Kidney epithelial cell (primary cell): Measurements from ENCODE around the gene RAB7A. TPM values are rescaled to one million over a fixed set of nuclear protein-coding genes. Genes with fewer than 3 reads are reported as not detected.

Experiments used
- DNase-seq: peaks from one replicate; pipeline ENCODE4 v3.0.0-alpha.2; 2010; ENCODE audit warnings: low read depth
- H3K27me3 ChIP-seq: 2 replicates; pipeline ENCODE4 v1.6.0; 2011; ENCODE audit warnings: low read length; ENCODE audit not compliant: control insufficient read depth, insufficient read depth
- H3K36me3 ChIP-seq: 2 replicates; pipeline ENCODE4 v1.5.1; 2011; ENCODE audit warnings: low read length; ENCODE audit not compliant: control insufficient read depth, insufficient read depth
- H3K4me3 ChIP-seq: 2 replicates; pipeline ENCODE4 v1.5.1; 2011; ENCODE audit warnings: low read depth, mild to moderate bottlenecking, control low read depth, low read length
- total RNA-seq: library from RNA; depleted of rRNA; stranded (reverse); fragments of >200 nt; gene quantifications from 2 replicates; pipeline ENCODE4 v1.2.3, GENCODE V29; 2015
- TF ChIP-seq, protein P1 (sequence below): IDR thresholded peaks from 2 replicates; pipeline ENCODE4 v1.5.1; 2011; ENCODE audit warnings: mild to moderate bottlenecking, moderate library complexity, low read length, control low read depth, inconsistent platforms; ENCODE audit not compliant: insufficient read depth, poor library complexity, severe bottlenecking

The RAB7A gene
- total RNA-seq, 1 donor from 2014 or later, result 114 TPM

GRCh38 chr3:128855569-128855968, 129.6 kb downstream of the RAB7A start:
- no peak overlapping the region for H3K4me3 ChIP-seq
- H3K27me3 ChIP-seq, result no peaks in the 10 kb centered on the region
- DNase-seq, result no peak
- H3K36me3 ChIP-seq, result no peaks in the 10 kb centered on the region
- TF ChIP-seq, protein P1, sequence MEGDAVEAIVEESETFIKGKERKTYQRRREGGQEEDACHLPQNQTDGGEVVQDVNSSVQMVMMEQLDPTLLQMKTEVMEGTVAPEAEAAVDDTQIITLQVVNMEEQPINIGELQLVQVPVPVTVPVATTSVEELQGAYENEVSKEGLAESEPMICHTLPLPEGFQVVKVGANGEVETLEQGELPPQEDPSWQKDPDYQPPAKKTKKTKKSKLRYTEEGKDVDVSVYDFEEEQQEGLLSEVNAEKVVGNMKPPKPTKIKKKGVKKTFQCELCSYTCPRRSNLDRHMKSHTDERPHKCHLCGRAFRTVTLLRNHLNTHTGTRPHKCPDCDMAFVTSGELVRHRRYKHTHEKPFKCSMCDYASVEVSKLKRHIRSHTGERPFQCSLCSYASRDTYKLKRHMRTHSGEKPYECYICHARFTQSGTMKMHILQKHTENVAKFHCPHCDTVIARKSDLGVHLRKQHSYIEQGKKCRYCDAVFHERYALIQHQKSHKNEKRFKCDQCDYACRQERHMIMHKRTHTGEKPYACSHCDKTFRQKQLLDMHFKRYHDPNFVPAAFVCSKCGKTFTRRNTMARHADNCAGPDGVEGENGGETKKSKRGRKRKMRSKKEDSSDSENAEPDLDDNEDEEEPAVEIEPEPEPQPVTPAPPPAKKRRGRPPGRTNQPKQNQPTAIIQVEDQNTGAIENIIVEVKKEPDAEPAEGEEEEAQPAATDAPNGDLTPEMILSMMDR, result no peak

GRCh38 chr3:128858167-128858566, 132.2 kb downstream of the RAB7A start:
- DNase-seq, result no peak
- Histone ChIP-seq H3K4me3 (no peak overlapping the region), H3K36me3 (no peaks in the 10 kb centered on the region), H3K27me3 (no peaks in the 10 kb centered on the region)
- TF ChIP-seq, protein P1, result no peak

DNA sequence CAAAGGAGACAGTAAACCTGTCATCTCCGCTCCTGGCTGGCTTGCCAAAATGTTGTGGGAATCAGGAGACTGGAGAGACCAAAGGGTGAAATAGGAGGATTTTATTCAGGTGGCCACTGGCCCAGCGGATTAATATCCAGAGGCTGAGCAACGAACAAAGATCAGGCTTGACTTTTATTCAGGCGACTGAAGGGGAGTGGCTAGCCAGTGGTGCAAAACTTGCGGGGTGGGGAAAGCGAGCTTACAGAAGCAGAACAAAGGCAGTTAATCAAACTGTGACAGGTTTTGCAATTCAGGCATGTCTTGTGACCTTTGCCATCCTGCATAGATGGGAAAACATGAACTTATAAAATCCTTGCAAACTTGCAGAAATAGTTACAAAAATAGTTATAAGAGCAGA, 133.6 kb downstream of the RAB7A start:
- Histone ChIP-seq H3K36me3 (no peaks in the 10 kb centered on the region), H3K4me3 (no peak overlapping the region), H3K27me3 (no peaks in the 10 kb centered on the region)
- no peak for DNase-seq
- TF ChIP-seq, protein P1, result no peak

- Histone ChIP-seq H3K27me3 (no peaks in the 10 kb centered on the region), H3K36me3 (no peaks in the 10 kb centered on the region), H3K4me3 (no peak overlapping the region)
- TF ChIP-seq, protein P1, result no peak
- DNase-seq, result no peak
Measured at GRCh38 chr3:128861491-128861890, 135.5 kb downstream of the RAB7A start.

DNA sequence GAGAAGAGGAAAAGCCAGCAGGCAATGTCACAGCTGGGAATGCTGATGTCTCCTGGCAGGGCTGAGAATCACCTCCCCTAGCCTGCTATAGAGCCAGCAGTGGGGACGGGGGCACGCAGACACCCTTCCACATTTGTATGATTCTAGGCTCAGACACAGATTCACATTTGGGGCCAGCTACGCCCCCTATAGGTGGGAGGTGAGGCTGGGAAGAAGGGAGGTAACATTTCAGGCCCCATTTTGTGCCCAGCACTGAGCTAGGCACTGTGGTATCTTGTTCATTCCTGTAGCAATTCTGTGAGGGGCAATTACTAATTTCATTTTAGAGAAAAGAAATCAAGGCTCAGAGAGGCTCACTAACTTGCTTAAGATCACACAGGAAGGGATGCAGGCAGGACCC, 137.6 kb downstream of the RAB7A start:
- Histone ChIP-seq H3K27me3 (no peaks in the 10 kb centered on the region), H3K4me3 (no peak overlapping the region), H3K36me3 (no peaks in the 10 kb centered on the region)
- TF ChIP-seq, protein P1, result no peak
- DNase-seq, result no peak

Other genes with a start within 250 kb of the RAB7A start
- 5.6 and 6.0 TPM in 2 replicates for gene GATA2, start 233.0 kb upstream of the RAB7A start, total RNA-seq
- gene RPN1, start 75.4 kb upstream of the RAB7A start, total RNA-seq, result 348 and 362 TPM in 2 replicates
- 32.9 and 38.1 TPM in 2 replicates for gene ACAD9, start 153.4 kb downstream of the RAB7A start, total RNA-seq